ENCODE results near the gene RS1.

The RS1 gene

DNA sequence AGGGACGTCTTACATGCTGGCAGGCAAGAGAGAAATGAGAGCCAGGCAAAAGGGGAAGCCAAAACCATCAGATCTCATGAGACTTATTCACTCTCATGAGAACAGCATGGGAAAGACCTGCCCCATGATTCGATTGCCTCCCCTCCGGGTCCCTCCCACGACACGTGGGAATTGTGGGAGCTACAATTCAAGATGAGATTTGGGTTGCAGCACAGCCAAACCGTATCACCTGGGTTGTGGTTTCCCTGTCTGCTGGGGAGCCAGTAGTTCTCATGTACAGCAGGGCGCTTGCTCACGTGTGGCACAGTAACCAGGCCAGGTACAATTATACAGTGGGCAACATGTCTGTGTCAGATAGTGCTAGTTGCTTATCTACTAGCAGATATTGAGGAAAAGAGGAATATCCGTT, 11.1 kb upstream of the RS1 start:
- no peak for DNase-seq (ENCODE audit: low read depth)
- H3K4me3 ChIP-seq (ENCODE audit: low read length), result no peak overlapping the region
- no peak for TF ChIP-seq CTCF (IDR thresholded peaks at IDR 0.05; ENCODE audit: insufficient read depth, low read depth, low read length, missing control alignments)

GRCh38 chrX:18681996-18682395, 10.1 kb upstream of the RS1 start:
- no peak for DNase-seq (ENCODE audit: low read depth)
- TF ChIP-seq CTCF (IDR thresholded peaks at IDR 0.05; ENCODE audit: insufficient read depth, low read depth, low read length, missing control alignments), result no peak
- no peak overlapping the region for H3K4me3 ChIP-seq (ENCODE audit: low read length)

DNA sequence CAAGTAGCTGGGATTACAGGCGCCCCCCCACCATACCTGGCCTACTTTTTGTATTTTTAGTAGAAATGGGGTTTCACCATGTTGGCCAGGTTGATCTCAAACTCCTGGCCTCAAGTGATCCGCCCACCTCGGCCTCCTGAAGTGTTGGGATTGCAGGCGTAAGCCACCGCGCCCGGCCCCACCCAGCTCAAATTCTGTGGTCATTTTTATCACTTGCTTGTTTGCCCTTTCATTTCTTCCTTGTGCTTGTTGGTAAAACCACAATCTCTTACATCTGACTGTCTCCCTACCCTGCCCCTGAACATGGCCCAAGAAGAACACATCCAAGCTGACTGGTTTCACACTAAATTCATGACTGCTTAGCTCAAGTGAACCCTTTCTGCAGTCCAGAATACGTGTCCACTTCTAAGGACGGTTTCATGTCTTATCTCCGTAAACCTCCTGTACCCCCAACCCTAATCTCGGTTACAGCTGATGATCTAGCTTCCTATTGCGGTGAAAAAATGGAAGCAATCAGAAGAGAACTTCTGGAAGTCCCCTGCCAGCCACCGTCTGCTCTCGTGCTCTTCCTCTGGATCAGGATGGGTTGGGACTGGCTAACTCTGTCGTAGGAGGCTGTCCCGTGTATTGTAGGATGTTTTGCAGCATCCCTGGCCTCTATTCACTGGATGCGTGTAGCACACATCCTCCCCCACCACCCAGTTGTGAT, 5.4 kb upstream of the RS1 start:
- no peak for TF ChIP-seq CTCF (IDR thresholded peaks at IDR 0.05; ENCODE audit: insufficient read depth, low read depth, low read length, missing control alignments)
- no peak for DNase-seq (ENCODE audit: low read depth)
- no peak overlapping the region for H3K4me3 ChIP-seq (ENCODE audit: low read length)

DNA sequence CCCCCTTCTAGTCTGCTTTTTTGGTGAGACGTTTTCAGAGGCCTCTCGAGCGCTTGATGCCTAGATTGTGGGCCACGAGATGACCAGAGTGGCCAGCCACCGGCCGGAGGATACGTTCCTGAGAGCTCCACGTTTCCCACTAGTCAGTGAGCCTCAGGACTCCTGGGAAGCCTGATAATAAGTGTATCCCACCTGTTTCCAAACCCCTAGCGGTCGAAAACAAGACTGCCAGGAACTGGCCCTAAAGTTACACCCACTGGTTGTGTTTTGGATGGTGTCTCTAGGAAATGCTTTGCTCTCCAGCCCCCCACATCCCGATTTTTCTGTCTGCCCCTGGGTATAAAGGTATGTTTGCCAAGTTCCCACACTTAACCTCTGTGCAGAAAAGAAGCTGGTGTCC, 4.6 kb upstream of the RS1 start:
- peak; percentile 39 for TF ChIP-seq CTCF (IDR thresholded peaks at IDR 0.05; ENCODE audit: insufficient read depth, low read depth, low read length, missing control alignments)
- peak; percentile 9 for DNase-seq (ENCODE audit: low read depth)
- H3K4me3 ChIP-seq (ENCODE audit: low read length), result no peak overlapping the region

DNA sequence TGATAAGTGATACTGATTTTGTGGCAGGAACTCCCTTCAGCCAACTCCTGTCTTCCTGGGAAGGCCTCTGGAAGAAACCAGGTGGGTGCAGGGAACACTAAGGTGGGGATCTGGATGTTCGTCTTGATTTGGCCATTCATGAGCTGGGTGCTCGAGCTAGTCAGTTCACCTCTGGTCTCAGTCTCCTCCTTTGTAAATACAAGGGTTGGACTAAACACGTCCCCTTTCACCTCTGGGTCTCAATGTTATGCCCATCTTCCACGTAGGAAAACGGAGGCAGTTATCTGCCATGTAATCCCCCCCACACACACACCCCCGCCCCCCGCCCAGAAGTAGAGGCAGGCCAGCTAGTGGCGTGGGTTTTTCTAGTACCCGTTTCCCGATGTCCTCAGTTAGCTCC, 4.1 kb upstream of the RS1 start:
- no peak for TF ChIP-seq CTCF (IDR thresholded peaks at IDR 0.05; ENCODE audit: insufficient read depth, low read depth, low read length, missing control alignments)
- no peak overlapping the region for H3K4me3 ChIP-seq (ENCODE audit: low read length)
- no peak for DNase-seq (ENCODE audit: low read depth)

DNA sequence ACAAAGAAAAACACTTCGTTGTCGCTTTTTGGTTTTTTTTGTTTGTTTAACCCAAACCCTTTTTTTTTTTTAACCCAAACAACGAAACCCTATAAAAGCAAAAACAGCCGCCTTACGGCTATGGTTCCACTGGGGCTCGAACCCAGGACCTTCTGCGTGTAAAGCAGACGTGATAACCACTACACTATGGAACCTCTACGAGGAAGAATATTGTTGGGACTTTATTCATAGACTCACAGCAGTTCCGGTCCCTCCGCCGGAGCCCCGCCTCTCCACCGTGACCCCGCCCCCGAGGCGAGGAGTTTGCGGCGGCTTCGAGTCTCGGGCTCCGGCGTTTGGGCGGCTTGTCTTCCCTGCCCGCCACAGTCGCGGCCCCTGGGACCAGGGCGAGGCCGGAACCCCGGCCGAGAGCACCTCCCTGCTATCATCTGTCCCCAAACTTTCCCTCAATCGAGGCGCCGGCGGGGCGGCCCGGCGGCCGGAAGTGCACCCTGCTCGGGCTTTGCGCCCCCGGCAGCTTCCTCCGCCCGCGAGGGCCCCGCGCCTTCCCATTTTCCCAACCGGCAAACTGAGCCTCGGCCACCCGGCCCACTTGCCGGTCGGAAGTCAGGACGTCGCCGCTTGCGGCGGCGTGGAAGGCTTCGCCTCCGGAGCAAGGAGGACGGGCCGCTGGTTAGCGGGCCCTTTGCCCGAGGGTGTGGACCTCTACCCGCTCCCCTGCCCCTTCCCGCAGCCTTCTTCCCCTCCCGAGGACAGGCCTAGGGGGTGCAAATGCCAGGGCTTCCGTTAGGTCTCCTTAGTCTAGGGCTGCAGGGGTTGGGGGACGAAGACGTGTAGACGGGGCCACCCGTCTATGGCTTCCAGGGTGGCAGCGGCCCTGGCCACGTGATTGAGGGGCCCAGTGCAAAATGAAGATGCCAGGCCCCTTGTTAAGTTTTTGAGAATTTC, 3.2 kb upstream of the RS1 start:
- no peak for TF ChIP-seq CTCF (IDR thresholded peaks at IDR 0.05; ENCODE audit: insufficient read depth, low read depth, low read length, missing control alignments)
- DNase-seq (ENCODE audit: low read depth), result peak; percentile 56
- peak overlapping the region; percentile 51 for H3K4me3 ChIP-seq (ENCODE audit: low read length)
